WTC11 (cell line): ENCODE results near the gene OTUD3. TPM values are rescaled to one million over a fixed set of nuclear protein-coding genes. Genes with fewer than 3 reads are reported as not detected.

Experiments
- ATAC-seq: fragments of 200-7000 bp; cut with Tn5 transposase; 2 replicates; pipeline ENCODE4 v1.10.0; 2021; ENCODE audit warnings: mild to moderate bottlenecking, moderate library complexity
- CTCF ChIA-PET: fragments of 300-600 bp; sonication (Branson Sonifier 250); formaldehyde crosslinking; loops from one replicate; lab custom pipeline; 2021; ENCODE audit warnings: antibody characterized with exemption; lab: Charles Lee
- POLR2A ChIA-PET: fragments of 350-600 bp; sonication (Branson Sonifier 250); formaldehyde crosslinking; loops from one replicate; lab custom pipeline; 2021; ENCODE audit warnings: antibody characterized with exemption; lab: Charles Lee
- DNase-seq: peaks from one replicate; pipeline ENCODE4 v3.0.0; 2021; ENCODE audit warnings: low spot score
- H3K27ac Mint-ChIP-seq: 2 replicates; pipeline ENCODE4 v1.8.0; 2021; ENCODE audit warnings: mixed read lengths
- H3K27me3 Mint-ChIP-seq: 2 replicates; pipeline ENCODE4 v1.8.0; 2021; ENCODE audit warnings: low read depth, mild to moderate bottlenecking, moderate library complexity, mixed read lengths
- H3K36me3 Mint-ChIP-seq: 2 replicates; pipeline ENCODE4 v1.8.0; 2021; ENCODE audit warnings: mixed read lengths
- H3K4me1 Mint-ChIP-seq: 2 replicates; pipeline ENCODE4 v1.8.0; 2022; ENCODE audit warnings: mixed read lengths
- H3K4me3 Mint-ChIP-seq: 2 replicates; pipeline ENCODE4 v1.8.0; 2021; ENCODE audit warnings: mild to moderate bottlenecking, moderate library complexity, mixed read lengths
- H3K9me3 Mint-ChIP-seq: 2 replicates; pipeline ENCODE4 v1.8.0; 2021; ENCODE audit warnings: mixed read lengths
- CDX4 ChIP-seq: fragments of 250-450 bp; sonication (Bioruptor Pico); IDR thresholded peaks from 2 replicates; pipeline ENCODE4 v1.9.0; 2021; ENCODE audit warnings: moderate library complexity, mild to moderate bottlenecking, inconsistent platforms, borderline replicate concordance
- GABPB1 ChIP-seq: sonication (generic); formaldehyde crosslinking; IDR thresholded peaks from 2 replicates; pipeline ENCODE4 v1.8.1; 2023; ENCODE audit warnings: mild to moderate bottlenecking, missing genetic modification reagents
- GTF2I ChIP-seq: fragments of 250-450 bp; sonication (Bioruptor Pico); conservative IDR thresholded peaks from 2 replicates; pipeline ENCODE4 v1.4.0; 2021; ENCODE audit warnings: mild to moderate bottlenecking
- HMGA2 ChIP-seq: fragments of 250-450 bp; sonication (Bioruptor Pico); IDR thresholded peaks from 2 replicates; pipeline ENCODE4 v1.4.0; 2021; ENCODE audit warnings: mild to moderate bottlenecking, moderate library complexity
- IRF1 ChIP-seq: sonication (generic); formaldehyde crosslinking; IDR thresholded peaks from 2 replicates; pipeline ENCODE4 v1.8.0; 2023; ENCODE audit warnings: missing genetic modification reagents
- NR3C1 ChIP-seq: sonication (generic); formaldehyde crosslinking; conservative IDR thresholded peaks from 2 replicates; pipeline ENCODE4 v1.8.1; 2023; ENCODE audit warnings: low read depth, mild to moderate bottlenecking, missing genetic modification reagents
- PREB ChIP-seq: sonication (generic); formaldehyde crosslinking; IDR thresholded peaks from 2 replicates; pipeline ENCODE4 v1.8.1; 2022; ENCODE audit warnings: mild to moderate bottlenecking, missing genetic modification reagents, moderate library complexity, borderline replicate concordance
- TCF7 ChIP-seq: sonication (generic); formaldehyde crosslinking; IDR thresholded peaks from 2 replicates; pipeline ENCODE4 v1.8.0; 2022; ENCODE audit warnings: mild to moderate bottlenecking, low read depth, missing genetic modification reagents, moderate library complexity
- TP53 ChIP-seq: sonication (generic); formaldehyde crosslinking; IDR thresholded peaks from 2 replicates; pipeline ENCODE4 v1.8.1; 2023; ENCODE audit warnings: mild to moderate bottlenecking, missing genetic modification reagents
- USF2 ChIP-seq: sonication (generic); formaldehyde crosslinking; IDR thresholded peaks from 2 replicates; pipeline ENCODE4 v1.8.1; 2023; ENCODE audit warnings: mild to moderate bottlenecking, missing genetic modification reagents, moderate library complexity
- ZBTB21 ChIP-seq: sonication (generic); formaldehyde crosslinking; IDR thresholded peaks from 2 replicates; pipeline ENCODE4 v1.8.1; 2023; ENCODE audit warnings: mild to moderate bottlenecking, missing genetic modification reagents, borderline replicate concordance
- ZNF138 ChIP-seq: sonication (generic); formaldehyde crosslinking; conservative IDR thresholded peaks from 2 replicates; pipeline ENCODE4 v1.8.1; 2022; ENCODE audit warnings: mild to moderate bottlenecking, moderate library complexity, missing genetic modification reagents
- ZNF396 ChIP-seq: fragments of 250-450 bp; sonication (Bioruptor Pico); IDR thresholded peaks from 2 replicates; pipeline ENCODE4 v1.8.0; 2021; ENCODE audit warnings: mild to moderate bottlenecking, moderate library complexity, borderline replicate concordance
- ZNF512 ChIP-seq: sonication (generic); formaldehyde crosslinking; IDR thresholded peaks from 2 replicates; pipeline ENCODE4 v1.8.1; 2022; ENCODE audit warnings: missing genetic modification reagents, borderline replicate concordance
- total RNA-seq: library from RNA; stranded (reverse); gene quantifications from 3 replicates; pipeline ENCODE4 v1.2.3, GENCODE V29; 2021
- TF ChIP-seq, protein P1 (sequence below): sonication (generic); formaldehyde crosslinking; IDR thresholded peaks from 2 replicates; pipeline ENCODE4 v1.8.0; 2023; ENCODE audit warnings: missing genetic modification reagents, mild to moderate bottlenecking, borderline replicate concordance
- TF ChIP-seq, protein P2 (sequence below): sonication (generic); formaldehyde crosslinking; IDR thresholded peaks from 2 replicates; pipeline ENCODE4 v1.8.0; 2022; ENCODE audit warnings: missing genetic modification reagents

OTUD3 gene
- total RNA-seq, 1 experiment from 2014 or later, result 16.1 TPM

- no peak for ATAC-seq
- H3K4me3 Mint-ChIP-seq, result no peak overlapping the region
- H3K9me3 Mint-ChIP-seq, result peaks cover 9% of the 10 kb centered on the region
- peaks cover 9% of the 10 kb centered on the region for H3K4me1 Mint-ChIP-seq
- TF ChIP-seq CDX4 (CRISPR knock-in tag), result no peak
- no peak for TF ChIP-seq GABPB1
- no peak for TF ChIP-seq TCF7 (CRISPR knock-in tag)
- no peak for TF ChIP-seq ZBTB21 (CRISPR knock-in tag)
- DNase-seq, result no peak
- ChIA-PET POLR2A (no interaction called here), CTCF (interaction anchor here (0.6 kb wide), 1 partner anchor 348 kb away, joined by 3 read pairs; no protein-coding TSS in a partner anchor)
- H3K27me3 Mint-ChIP-seq, result peaks cover under 1% of the 10 kb centered on the region
- no peak overlapping the region for H3K27ac Mint-ChIP-seq
- H3K36me3 Mint-ChIP-seq, result no peaks in the 10 kb centered on the region
These were observed 4.9 kb upstream of the OTUD3 start for GRCh38 chr1:19877181-19877750.

- CTCF ChIA-PET, result no interaction called here
- H3K4me3 Mint-ChIP-seq, result no peak overlapping the region
- TF ChIP-seq NR3C1 (CRISPR knock-in tag) (no peak), PREB (CRISPR knock-in tag) (no peak), ZNF396 (CRISPR knock-in tag) (no peak), GTF2I (CRISPR knock-in tag) (no peak), TP53 (CRISPR knock-in tag) (no peak), ZNF138 (no peak), HMGA2 (no peak), ZNF512 (CRISPR knock-in tag) (no peak), IRF1 (no peak), USF2 (no peak)
- TF ChIP-seq, protein P1, sequence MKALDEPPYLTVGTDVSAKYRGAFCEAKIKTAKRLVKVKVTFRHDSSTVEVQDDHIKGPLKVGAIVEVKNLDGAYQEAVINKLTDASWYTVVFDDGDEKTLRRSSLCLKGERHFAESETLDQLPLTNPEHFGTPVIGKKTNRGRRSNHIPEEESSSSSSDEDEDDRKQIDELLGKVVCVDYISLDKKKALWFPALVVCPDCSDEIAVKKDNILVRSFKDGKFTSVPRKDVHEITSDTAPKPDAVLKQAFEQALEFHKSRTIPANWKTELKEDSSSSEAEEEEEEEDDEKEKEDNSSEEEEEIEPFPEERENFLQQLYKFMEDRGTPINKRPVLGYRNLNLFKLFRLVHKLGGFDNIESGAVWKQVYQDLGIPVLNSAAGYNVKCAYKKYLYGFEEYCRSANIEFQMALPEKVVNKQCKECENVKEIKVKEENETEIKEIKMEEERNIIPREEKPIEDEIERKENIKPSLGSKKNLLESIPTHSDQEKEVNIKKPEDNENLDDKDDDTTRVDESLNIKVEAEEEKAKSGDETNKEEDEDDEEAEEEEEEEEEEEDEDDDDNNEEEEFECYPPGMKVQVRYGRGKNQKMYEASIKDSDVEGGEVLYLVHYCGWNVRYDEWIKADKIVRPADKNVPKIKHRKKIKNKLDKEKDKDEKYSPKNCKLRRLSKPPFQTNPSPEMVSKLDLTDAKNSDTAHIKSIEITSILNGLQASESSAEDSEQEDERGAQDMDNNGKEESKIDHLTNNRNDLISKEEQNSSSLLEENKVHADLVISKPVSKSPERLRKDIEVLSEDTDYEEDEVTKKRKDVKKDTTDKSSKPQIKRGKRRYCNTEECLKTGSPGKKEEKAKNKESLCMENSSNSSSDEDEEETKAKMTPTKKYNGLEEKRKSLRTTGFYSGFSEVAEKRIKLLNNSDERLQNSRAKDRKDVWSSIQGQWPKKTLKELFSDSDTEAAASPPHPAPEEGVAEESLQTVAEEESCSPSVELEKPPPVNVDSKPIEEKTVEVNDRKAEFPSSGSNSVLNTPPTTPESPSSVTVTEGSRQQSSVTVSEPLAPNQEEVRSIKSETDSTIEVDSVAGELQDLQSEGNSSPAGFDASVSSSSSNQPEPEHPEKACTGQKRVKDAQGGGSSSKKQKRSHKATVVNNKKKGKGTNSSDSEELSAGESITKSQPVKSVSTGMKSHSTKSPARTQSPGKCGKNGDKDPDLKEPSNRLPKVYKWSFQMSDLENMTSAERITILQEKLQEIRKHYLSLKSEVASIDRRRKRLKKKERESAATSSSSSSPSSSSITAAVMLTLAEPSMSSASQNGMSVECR (CRISPR knock-in tag), result no peak
- TF ChIP-seq, protein P2, sequence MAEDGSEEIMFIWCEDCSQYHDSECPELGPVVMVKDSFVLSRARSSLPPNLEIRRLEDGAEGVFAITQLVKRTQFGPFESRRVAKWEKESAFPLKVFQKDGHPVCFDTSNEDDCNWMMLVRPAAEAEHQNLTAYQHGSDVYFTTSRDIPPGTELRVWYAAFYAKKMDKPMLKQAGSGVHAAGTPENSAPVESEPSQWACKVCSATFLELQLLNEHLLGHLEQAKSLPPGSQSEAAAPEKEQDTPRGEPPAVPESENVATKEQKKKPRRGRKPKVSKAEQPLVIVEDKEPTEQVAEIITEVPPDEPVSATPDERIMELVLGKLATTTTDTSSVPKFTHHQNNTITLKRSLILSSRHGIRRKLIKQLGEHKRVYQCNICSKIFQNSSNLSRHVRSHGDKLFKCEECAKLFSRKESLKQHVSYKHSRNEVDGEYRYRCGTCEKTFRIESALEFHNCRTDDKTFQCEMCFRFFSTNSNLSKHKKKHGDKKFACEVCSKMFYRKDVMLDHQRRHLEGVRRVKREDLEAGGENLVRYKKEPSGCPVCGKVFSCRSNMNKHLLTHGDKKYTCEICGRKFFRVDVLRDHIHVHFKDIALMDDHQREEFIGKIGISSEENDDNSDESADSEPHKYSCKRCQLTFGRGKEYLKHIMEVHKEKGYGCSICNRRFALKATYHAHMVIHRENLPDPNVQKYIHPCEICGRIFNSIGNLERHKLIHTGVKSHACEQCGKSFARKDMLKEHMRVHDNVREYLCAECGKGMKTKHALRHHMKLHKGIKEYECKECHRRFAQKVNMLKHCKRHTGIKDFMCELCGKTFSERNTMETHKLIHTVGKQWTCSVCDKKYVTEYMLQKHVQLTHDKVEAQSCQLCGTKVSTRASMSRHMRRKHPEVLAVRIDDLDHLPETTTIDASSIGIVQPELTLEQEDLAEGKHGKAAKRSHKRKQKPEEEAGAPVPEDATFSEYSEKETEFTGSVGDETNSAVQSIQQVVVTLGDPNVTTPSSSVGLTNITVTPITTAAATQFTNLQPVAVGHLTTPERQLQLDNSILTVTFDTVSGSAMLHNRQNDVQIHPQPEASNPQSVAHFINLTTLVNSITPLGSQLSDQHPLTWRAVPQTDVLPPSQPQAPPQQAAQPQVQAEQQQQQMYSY (CRISPR knock-in tag), result no peak
These were observed 4.2 kb upstream of the OTUD3 start for GRCh38 chr1:19877821-19878636.

More at GRCh38 chr1:19877821-19878636, 4.2 kb upstream of the OTUD3 start:
- H3K9me3 Mint-ChIP-seq, result peaks cover 9% of the 10 kb centered on the region
- ATAC-seq (no peak), DNase-seq (no peak)
- POLR2A ChIA-PET, result no interaction called here
- H3K36me3 Mint-ChIP-seq, result no peaks in the 10 kb centered on the region
- H3K4me1 Mint-ChIP-seq, result peaks cover 12% of the 10 kb centered on the region
- H3K27me3 Mint-ChIP-seq, result no peaks in the 10 kb centered on the region; the same call in 1 of the 2 replicates
- no peak overlapping the region for H3K27ac Mint-ChIP-seq
